PC-3 (cell line): ENCODE measurements around the gene MAP7D1. TPM values are rescaled to one million over a fixed set of nuclear protein-coding genes. Genes with fewer than 3 reads are reported as not detected.

Source experiments
- ATAC-seq: fragments of 200-7000 bp; cut with Tn5 transposase; 2 replicates; pipeline ENCODE4 v1.9.1; 2020; ENCODE audit warnings: mild to moderate bottlenecking, moderate library complexity
- BruUV-seq: library from RNA; stranded (reverse); fragments of 400-500 nt; replicated peaks from 2 replicates; lab custom pipeline; 2021; lab: Mats Ljungman, UMichigan
- CTCF ChIA-PET: fragments of 300-600 bp; sonication (Branson Sonifier 250); formaldehyde crosslinking; loops from one replicate; lab custom pipeline; 2022; ENCODE audit warnings: antibody characterized with exemption; lab: Charles Lee
- POLR2A ChIA-PET: fragments of 300-600 bp; sonication (Branson Sonifier 250); formaldehyde crosslinking; loops from one replicate; lab custom pipeline; 2022; ENCODE audit warnings: antibody characterized with exemption; ENCODE audit not compliant: unreplicated experiment; lab: Charles Lee
- DNase-seq: peaks from one replicate; pipeline ENCODE4 v3.0.0-alpha.2; 2015
- H2AFZ ChIP-seq: fragments of 300-600 bp; sonication (generic); 2 replicates; pipeline ENCODE4 v1.6.0; 2016; ENCODE audit warnings: antibody characterized with exemption, low read length
- H3F3A ChIP-seq: fragments of 300-600 bp; sonication (generic); one replicate; pipeline ENCODE4 v1.6.0; 2017; ENCODE audit warnings: antibody characterized with exemption, low read length, control low read depth, mild to moderate bottlenecking; ENCODE audit not compliant: unreplicated experiment
- H3K27ac ChIP-seq: fragments of 300-600 bp; sonication (generic); 2 replicates; pipeline ENCODE4 v1.5.1; 2016; ENCODE audit warnings: mild to moderate bottlenecking, low read length
- H3K27me3 ChIP-seq: fragments of 300-600 bp; sonication (generic); 2 replicates; pipeline ENCODE4 v1.6.1; 2016; ENCODE audit warnings: low read length, mixed read lengths
- H3K36me3 ChIP-seq: fragments of 300-600 bp; sonication (generic); 2 replicates; pipeline ENCODE4 v1.6.1; 2016; ENCODE audit warnings: low read depth, mixed run types, low read length, mixed read lengths
- H3K4me1 ChIP-seq: fragments of 300-600 bp; sonication (generic); 2 replicates; pipeline ENCODE4 v1.5.1; 2016; ENCODE audit warnings: low read length; ENCODE audit not compliant: insufficient read depth
- H3K4me2 ChIP-seq: fragments of 300-600 bp; sonication (generic); 2 replicates; pipeline ENCODE4 v1.6.0; 2016; ENCODE audit warnings: low read length
- H3K4me3 ChIP-seq: fragments of 300-600 bp; sonication (generic); 2 replicates; pipeline ENCODE4 v1.5.1; 2016; ENCODE audit warnings: mild to moderate bottlenecking, low read length, mixed read lengths
- H3K79me2 ChIP-seq: fragments of 300-600 bp; sonication (generic); 2 replicates; pipeline ENCODE4 v1.6.1; 2017; ENCODE audit warnings: low read length, mixed read lengths
- H3K9ac ChIP-seq: fragments of 300-600 bp; sonication (generic); 2 replicates; pipeline ENCODE4 v1.6.0; 2016; ENCODE audit warnings: mild to moderate bottlenecking, low read length
- H3K9me2 ChIP-seq: fragments of 300-600 bp; sonication (generic); replicated peaks from 2 replicates; pipeline ENCODE4 v1.6.1; 2016; ENCODE audit warnings: mixed run types, low read length, mixed read lengths
- H3K9me3 ChIP-seq: fragments of 300-600 bp; sonication (generic); 2 replicates; pipeline ENCODE4 v1.6.1; 2016; ENCODE audit warnings: low read length, mixed read lengths
- H4K20me1 ChIP-seq: fragments of 300-600 bp; sonication (generic); 2 replicates; pipeline ENCODE4 v1.6.1; 2016; ENCODE audit warnings: low read length, mixed read lengths
- EZH2 ChIP-seq: fragments of 300-600 bp; sonication (generic); IDR thresholded peaks from one replicate; pipeline ENCODE4 v1.6.1; 2017; ENCODE audit warnings: antibody characterized with exemption, mild to moderate bottlenecking, low read length; ENCODE audit not compliant: unreplicated experiment
- EZH2phosphoT487 ChIP-seq: fragments of 300-600 bp; sonication (generic); IDR thresholded peaks from 2 replicates; pipeline ENCODE4 v1.6.1; 2018; ENCODE audit warnings: mild to moderate bottlenecking, antibody characterized with exemption, low read length, borderline replicate concordance
- intact Hi-C: fragments of 100-400 bp; cut with micrococcal nuclease; formaldehyde crosslinking; loops from 2 replicates; pipeline ENCODE4 v1.9.0; 2023
- total RNA-seq: library from RNA; depleted of rRNA; stranded (reverse); fragments of >200 nt; gene quantifications from 2 replicates; pipeline ENCODE4 v1.2.3, GENCODE V29; 2014
- TF ChIP-seq, protein P1 (sequence below): fragments of 300-600 bp; sonication (generic); conservative IDR thresholded peaks from 2 replicates; pipeline ENCODE4 v1.5.1; 2017; ENCODE audit warnings: antibody characterized with exemption, low read depth, mild to moderate bottlenecking, low read length

Gene MAP7D1
- total RNA-seq, 1 experiment from 2014 or later = 113 TPM

DNA sequence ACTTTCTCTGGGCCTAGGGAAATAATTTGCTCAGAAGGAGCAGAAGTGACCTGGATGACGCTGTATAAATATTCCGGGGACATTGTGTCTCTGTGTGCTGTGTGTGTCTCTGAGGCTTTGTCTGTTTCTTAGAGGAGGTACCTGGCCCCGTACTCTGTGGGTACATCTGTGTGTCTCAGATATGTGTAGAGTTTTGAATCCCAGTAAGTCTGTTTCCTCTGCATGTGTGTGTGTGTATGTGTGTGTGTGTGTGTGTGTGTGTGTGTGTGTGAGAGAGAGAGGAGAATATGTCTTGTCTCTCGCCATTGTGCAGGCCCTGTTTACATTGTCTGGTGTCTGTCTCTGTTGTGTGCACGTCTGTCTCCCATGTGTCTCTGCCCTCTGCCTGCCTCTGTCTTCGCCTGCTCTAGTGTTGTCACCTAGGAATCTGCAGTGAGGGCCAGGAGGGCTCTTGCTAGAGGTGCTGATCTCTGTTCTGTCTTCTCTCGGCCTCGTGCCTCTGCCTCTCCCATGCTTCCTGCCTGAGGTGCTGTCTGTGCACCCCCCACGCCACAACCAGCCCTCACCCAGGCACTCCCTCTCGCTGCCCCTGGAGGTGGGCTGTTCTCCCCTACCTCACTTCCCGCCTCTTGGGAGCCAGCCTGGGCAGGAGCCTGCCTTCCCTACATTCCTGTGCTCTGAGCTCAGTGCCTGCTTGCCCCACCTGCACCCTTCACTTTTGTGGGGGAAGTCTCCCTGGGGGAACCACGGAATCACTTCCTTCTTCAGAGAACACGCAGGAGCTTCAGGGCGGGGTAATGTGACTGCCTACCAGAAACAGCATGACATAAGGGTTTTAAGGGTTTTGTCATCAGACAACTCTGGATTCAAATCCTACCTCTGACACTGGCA, 5.9 kb downstream of the MAP7D1 start:
- no TSS peak for BruUV-seq
- peak; percentile 31 for ATAC-seq
- Histone ChIP-seq H3K79me2 (peaks cover 97% of the 10 kb centered on the region), H3K9me2 (no peaks in the 10 kb centered on the region), H3K27ac (peak overlapping the region; percentile 46), H3K4me1 (peaks cover 51% of the 10 kb centered on the region), H3K36me3 (no peaks in the 10 kb centered on the region; the same call in 1 of the 2 replicates), H3K9ac (peak overlapping the region; percentile 47), H3K4me2 (peak overlapping the region; percentile 48), H3K4me3 (peak overlapping the region; percentile 14; the same call in 1 of the 2 replicates), H3K9me3 (no peaks in the 10 kb centered on the region), H3F3A (no peaks in the 10 kb centered on the region), H3K27me3 (no peaks in the 10 kb centered on the region), H2AFZ (0 out of 2 replicates have a peak overlapping the region, but pooled peaks have one; percentile 18), H4K20me1 (peaks cover 24% of the 10 kb centered on the region)
- ChIA-PET POLR2A (interaction anchor here (1.0 kb wide), 1 partner anchor 12 kb away, joined by 3 read pairs; the partner anchor contains the start of gene TRAPPC3), CTCF (interaction anchor here (1.0 kb wide), 1 partner anchor 12 kb away, joined by 4 read pairs; no protein-coding TSS in a partner anchor)
- intact Hi-C loops = loop anchor here (1.0 kb wide), 2 partner anchors 13 to 22 kb away; partner anchors contain the start of gene TRAPPC3
- DNase-seq = peak; percentile 60
- TF ChIP-seq EZH2 (no peak), EZH2phosphoT487 (no peak)
- TF ChIP-seq, protein P1, sequence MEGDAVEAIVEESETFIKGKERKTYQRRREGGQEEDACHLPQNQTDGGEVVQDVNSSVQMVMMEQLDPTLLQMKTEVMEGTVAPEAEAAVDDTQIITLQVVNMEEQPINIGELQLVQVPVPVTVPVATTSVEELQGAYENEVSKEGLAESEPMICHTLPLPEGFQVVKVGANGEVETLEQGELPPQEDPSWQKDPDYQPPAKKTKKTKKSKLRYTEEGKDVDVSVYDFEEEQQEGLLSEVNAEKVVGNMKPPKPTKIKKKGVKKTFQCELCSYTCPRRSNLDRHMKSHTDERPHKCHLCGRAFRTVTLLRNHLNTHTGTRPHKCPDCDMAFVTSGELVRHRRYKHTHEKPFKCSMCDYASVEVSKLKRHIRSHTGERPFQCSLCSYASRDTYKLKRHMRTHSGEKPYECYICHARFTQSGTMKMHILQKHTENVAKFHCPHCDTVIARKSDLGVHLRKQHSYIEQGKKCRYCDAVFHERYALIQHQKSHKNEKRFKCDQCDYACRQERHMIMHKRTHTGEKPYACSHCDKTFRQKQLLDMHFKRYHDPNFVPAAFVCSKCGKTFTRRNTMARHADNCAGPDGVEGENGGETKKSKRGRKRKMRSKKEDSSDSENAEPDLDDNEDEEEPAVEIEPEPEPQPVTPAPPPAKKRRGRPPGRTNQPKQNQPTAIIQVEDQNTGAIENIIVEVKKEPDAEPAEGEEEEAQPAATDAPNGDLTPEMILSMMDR = no peak

DNA sequence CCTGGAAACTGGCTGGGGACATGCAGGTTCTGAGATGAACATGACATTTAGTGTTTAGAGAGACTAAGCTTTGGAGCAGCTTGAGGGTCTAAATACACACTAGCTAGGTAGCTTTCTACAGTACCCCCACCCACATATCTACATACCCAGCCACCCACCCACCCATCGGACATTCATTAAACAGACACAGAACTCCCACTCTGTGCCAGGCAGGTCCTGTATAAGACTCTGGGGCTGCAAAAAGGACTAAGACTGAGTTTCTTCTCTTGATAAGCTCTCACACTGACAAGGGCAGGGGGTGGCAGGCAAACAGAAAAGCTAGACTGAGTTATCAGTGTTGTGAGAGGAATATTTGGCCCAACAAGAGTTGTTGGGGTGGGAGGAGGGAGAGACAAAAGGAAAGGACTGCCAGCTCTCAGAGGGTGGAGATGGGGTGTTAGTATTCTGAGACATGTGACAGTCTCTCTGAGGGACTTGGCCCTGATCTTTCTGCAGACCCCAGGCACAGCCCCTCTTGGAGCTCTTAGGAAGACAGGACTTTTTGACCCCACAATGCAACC, 6.8 kb downstream of the MAP7D1 start:
- Histone ChIP-seq H3K4me3 (no peak overlapping the region), H3K27ac (peak overlapping the region; percentile 46), H3K9me3 (no peaks in the 10 kb centered on the region), H3K9me2 (no peaks in the 10 kb centered on the region), H3K27me3 (no peaks in the 10 kb centered on the region), H3K4me2 (peak overlapping the region; percentile 48; the same call in 1 of the 2 replicates), H2AFZ (no peak overlapping the region), H3K36me3 (peaks cover 6% of the 10 kb centered on the region; the same call in 1 of the 2 replicates), H3K79me2 (peaks cover 97% of the 10 kb centered on the region), H4K20me1 (peaks cover 16% of the 10 kb centered on the region), H3K9ac (no peak overlapping the region), H3K4me1 (peaks cover 46% of the 10 kb centered on the region), H3F3A (no peaks in the 10 kb centered on the region)
- POLR2A ChIA-PET = interaction anchor here (1.0 kb wide), 1 partner anchor 13 kb away, joined by 3 read pairs; the partner anchor contains the start of gene TRAPPC3
- BruUV-seq = no TSS peak
- DNase-seq = no peak
- intact Hi-C loops = no loop called here
- TF ChIP-seq, protein P1 = no peak
- TF ChIP-seq EZH2 (no peak), EZH2phosphoT487 (no peak)
- CTCF ChIA-PET = interaction anchor here (1.0 kb wide), 1 partner anchor 13 kb away, joined by 4 read pairs; no protein-coding TSS in a partner anchor
- ATAC-seq = no peak
